Fibroblast of gingiva (primary cell): ENCODE data around the gene ADCY6.
A peak's percentile ranks its signal among the peaks of the same experiment; 100 is the strongest.

Experiments
- DNase-seq: peaks from one replicate; pipeline ENCODE4 v3.0.0-alpha.2; 2011; ENCODE audit warnings: low read depth

Gene ADCY6

DNA sequence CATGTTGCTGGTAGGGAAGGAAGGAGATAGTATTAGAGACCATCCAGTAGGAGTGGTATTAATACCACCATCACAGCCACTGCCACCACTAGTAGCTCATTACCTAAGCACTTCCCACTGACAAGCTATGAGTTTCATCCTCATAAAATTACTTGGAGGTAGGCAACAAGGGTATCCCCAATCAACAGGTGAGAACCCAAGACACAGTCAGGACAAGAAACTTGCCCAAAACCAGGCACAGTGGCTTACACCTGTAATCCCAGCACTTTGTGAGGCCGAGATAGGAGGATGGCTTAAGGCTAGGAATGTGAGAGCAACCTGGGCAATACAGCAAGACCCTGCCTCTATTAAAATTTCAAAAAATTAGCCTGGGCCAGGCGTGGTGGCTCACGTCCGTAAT lies 5.5 kb downstream of the ADCY6 start:
- no peak for DNase-seq

- DNase-seq, result no peak
Measured at GRCh38 chr12:48782457-48783395, 6.2 kb downstream of the ADCY6 start.

DNA sequence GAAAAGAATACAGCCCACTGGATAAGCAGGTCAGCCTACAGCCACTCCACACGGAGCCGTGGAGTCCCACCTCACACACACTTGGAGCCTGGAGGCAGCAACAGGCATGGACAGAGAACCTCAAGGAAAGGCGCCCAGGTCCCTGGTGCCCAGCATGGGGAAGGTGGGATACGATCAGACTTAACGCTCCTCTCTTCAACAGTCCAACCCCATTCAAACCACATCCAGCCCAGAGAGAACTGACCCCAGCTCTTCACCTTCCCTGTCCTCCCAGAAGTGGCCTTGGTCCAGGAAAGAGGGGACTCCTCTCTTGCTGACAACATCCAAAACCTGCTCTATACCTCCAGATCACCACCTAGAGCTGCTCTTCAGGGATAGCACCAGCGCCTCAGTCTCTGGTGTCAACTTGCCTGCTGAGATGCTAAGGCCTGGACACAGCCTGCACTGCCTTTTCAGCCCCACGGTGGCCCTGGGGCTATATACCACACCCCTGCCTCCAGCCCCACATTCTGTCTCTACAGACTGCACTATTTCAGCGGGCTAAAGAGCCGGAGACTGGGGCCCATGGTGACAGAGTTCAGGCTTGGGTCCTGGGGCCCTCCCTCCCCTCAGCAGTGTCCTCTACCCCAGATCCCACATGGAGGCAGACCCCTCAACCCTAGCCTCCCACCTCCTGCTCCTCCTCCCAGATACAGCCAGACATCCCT lies 7.0 kb downstream of the ADCY6 start:
- DNase-seq, result no peak

DNA sequence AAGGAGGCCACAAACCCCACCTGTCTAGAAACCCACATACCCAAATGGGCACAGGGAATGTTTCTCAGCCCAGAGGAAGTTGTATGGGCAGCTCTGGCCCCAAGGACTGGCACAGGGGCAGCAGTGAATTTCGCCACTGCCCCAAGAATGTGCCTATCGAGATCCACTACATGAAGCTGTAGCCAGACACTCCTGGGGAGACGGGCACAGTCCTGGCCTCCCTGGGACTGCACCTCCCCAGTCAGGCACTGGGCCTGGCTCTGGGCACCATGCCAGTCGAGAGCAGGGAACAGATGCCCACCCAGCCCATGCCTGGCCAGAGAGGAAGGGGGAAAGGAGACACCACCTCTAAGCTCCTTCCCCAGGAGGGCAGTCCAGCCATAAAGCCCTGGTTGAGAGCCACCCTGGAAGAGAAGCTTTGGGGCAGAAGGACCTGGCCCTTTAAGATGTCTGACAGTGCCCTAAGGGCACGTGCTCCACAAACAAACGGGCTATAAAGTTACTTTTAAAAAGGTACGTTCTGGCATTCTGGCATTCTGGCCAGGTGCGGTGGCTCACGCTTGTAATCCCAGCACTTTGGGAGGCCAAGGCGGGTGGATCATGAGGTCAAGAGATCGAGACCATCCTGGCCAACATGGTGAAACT lies 8.4 kb downstream of the ADCY6 start:
- DNase-seq, result no peak

DNA sequence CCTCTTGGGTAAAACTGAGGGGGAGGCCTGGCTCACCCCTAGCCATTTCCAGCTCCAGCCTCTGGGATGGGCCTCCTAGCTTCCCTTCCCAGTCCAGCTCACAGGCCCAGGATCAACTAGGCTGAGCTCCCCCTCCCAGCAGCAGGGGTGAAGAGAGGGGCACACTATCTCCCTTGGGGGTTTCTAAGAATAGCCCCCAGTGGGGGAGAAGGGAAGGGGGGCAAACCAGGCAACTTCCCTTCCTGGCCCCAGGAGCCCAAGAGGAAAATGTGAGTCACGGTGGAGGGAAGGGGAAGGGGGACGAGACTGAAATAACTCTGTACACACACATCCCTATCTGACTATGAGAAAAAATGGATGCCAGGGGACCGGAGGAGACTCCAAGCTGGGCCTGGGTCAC lies 9.0 kb downstream of the ADCY6 start:
- peak; percentile 80 for DNase-seq

DNA sequence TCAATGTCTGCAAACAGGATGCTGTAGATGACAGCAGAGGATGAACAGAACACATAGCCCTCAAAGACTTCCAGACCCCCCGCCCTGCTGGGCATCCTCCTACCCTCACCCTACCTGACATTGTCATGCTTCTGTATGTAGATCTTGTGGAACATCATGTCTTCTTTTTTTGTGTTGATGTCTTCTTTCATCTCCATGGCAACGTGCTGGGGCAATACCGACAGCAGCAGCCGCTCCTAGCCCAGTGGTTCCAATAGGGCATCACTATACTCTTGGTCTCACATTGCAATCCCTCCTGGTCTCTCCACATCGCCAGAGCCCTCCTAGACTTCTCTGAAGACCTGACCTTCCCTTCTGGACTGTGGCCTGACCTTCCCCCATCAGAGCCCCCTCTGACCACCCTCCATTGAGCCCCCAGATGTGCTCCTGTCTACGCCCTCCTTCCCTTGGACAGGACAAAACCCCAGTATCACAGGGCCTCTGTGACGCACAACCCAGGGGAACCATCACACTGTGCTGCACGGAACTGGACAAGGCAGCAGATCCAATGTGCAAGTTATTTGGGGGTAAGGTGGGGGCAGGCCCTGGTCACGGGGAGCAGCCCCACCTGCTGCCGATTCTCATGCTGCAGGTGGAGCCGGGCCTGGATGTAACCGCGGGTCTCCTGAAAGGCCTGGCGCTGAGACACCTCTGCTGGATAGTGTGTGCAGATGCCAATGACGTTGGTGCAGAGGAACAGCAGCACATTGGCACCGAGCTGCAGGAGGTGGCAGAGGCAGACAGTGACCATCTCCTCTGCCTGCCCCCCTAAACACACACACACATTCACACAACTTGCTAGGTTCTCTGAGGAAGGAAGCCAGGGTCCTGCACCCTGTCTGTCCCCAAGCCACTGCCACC lies 11.1 kb downstream of the ADCY6 start:
- no peak for DNase-seq

DNA sequence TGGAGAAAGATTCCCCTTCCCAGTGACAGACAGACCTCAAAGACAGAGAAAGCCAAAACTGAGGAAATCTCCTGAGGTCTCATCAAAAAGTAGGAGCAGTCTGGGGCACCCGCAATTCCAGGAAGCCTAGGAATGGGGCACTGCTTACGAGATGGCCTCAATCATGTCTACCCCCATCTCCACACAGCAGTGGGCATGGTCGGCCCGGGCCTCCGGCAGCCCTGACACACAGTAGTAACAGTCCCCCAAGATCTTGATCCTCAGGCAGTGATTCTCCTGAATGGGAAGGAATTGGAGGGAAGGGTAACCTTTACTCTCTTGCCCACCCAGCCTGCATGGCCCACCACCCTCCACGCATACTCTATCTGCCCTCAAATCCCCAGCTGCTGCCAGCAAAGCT lies 11.9 kb downstream of the ADCY6 start:
- DNase-seq, result no peak

- DNase-seq, result no peak
Measured at GRCh38 chr12:48775991-48776649, 12.8 kb downstream of the ADCY6 start.

- DNase-seq, result no peak
Measured at GRCh38 chr12:48775299-48775698, 13.6 kb downstream of the ADCY6 start.

DNA sequence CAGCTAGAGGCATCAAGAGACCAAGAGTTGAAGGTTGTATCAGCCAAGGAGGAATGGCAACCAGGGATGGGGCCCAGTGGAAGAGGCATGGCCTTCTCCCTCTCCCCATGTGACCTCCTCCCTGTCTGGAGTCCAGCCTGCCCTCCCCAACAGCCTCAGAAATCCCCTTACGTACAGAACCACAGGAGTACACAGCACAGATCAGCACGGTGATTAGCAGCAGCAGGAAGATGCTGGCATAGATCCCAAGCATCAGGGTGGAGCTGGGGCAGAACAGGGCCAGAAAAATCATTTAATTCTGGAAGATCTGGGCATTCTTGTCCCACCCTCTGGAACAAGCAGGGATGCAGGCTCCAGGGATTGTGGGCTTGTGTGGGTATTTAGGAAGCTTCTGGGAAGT lies 14.4 kb downstream of the ADCY6 start:
- DNase-seq, result no peak

DNA sequence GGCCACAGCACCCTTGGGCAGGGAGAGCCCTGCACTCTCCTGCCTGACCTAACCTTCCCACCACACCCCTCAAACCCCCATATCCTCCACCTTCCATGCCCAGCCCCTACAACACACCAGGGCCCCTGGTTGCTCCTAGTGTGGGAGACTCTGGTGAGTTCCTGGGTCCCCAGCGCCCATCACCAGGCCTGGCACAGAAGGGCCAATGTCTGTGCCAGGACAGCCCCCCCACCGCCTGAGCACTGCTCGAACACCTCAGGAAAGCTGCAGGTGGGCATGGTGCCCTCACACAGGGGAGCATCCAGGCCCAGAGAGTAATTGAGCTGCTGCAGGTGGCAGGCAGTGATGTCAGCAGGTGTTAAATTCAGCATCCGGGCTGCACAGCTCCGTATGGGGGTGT lies 15.2 kb downstream of the ADCY6 start:
- no peak for DNase-seq

GRCh38 chr12:48771588-48772112 lies 17.2 kb downstream of the ADCY6 start:
- DNase-seq, result no peak

DNA sequence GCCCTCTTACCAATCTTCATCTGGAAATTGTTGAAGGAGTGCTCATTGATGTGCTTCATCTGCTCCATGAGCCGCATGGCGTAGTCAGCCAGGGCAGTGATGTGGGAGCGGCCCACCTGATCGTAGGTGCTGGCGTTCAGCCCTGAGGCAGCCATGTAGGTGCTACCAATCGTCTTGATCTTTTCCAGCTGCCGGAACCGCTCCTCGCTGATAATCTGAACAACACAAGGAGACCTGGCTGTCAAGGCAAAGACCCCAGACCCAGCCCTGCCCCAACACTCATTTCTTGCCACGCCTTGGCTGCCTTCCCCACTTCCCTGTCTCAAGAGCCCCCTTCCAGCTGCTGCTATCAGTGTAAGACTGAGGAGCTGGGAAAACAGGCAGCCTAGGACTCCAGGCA lies 18.1 kb downstream of the ADCY6 start:
- no peak for DNase-seq

DNA sequence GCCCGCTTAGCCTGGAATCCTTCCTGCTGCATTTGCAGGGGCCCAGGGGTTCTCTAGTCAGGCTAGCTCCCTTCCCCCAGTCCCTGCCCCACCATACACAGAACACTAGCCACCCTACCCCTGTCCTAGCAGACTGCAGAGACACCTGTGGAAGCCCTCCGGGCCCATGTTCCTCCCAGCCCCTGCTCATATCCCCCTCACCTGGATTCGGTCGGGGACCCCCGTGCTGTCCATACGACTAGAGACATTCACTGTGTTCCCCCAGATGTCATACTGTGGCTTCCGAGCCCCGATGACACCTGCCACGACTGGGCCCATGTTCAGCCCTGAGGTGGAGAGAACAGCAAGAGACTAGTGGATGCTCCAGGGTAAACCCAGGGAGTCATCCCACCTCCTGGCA lies 20.2 kb downstream of the ADCY6 start:
- no peak for DNase-seq

DNA sequence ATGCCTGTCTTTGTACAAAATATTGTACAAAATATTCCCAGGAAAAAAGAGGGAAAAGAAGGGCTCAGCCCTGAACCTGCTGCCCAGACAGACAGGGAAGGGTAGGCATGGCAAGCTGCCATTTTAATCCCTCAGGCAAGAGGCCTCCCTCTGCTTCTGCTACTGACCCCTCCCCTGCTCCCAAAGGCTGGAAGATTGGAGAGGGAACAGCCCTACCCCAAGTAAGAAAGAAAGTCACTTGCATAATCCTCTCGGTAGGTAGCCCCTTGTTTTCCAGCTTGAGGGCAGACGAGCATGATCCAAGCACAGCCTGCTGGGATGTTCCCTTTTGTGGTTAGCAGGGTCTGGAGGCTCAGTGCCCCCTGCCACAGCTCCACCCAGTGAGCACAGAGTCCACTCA lies 20.7 kb downstream of the ADCY6 start:
- no peak for DNase-seq

DNA sequence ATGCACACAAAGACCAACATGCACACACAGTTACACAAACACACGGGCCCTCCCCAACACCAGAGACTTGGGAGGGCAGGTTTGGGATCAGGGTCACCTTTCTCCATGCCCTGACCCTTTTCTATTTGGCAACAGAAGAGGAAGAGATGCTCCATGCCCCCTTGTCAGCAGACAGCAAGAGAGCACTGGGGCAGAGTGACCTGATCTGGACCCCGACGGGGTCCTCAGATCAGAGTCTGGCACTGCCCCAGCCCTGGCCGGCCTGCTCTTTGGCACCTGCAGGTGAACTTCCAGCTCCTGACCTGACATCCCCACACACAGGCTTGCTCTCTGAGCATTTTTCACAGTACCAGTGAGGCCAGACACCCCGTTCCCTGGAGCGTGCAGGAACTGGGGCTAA lies 21.4 kb downstream of the ADCY6 start:
- no peak for DNase-seq

DNA sequence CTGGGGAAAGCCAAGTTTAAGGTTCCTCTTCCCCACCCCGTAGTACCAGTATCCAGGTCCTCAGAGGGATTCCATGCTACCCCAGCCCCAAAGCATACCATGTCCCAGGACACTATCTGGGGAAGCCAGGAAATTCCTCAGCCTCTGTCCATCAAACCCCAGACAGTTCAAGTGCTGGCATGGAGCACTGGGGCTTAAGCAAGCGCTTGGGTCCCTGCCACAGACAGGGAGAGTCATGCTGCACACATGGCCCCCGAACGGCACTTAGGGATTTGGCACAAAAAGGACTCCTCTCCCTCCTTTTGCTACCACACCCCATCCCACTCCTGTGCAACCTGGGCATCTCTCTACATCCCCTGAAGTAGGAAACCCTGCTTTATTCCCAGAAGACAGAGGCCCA lies 21.8 kb downstream of the ADCY6 start:
- DNase-seq, result peak; percentile 24

DNA sequence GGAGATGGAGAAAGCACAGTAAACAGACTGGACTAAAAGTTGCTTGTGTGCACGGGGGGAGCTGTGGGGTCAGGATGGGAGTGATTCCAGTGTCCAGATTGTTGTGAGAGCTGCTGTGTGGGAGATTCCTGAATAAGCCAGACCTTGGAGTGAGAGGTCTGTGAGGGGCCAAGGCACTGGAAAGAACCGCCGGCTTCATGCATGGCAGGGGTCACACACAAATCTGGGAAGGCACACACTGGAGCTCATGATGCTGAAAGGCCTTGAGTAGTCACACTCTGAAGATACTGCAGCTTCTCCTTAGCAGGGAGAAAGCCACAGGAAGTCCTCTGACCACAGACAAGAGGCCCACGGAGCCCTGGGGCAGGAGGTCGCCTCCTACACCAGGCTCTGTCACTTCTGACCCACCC lies 23.1 kb downstream of the ADCY6 start:
- no peak for DNase-seq

DNA sequence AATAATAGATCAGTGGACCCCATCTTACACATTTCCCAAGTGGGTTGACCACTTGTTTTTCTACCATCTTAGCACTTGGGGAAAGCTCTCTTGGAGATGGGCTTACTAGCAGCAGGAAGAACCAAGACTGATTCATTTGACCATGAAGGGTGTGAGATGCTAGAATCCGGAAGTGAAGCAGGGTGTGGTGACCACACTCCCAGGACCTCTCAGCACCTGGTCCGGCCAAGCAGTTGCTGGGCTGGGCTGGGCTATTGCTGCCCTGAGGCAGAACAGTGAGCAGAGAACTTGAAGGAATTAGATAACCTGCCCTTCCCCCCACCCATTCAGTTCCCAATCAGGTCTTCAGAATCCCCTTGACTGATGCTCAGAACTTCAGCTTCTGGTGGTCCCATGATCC lies 24.4 kb downstream of the ADCY6 start:
- no peak for DNase-seq

GRCh38 chr12:48758737-48759136 lies 30.2 kb downstream of the ADCY6 start:
- no peak for DNase-seq

GRCh38 chr12:48758186-48758585 lies 30.7 kb downstream of the ADCY6 start:
- DNase-seq, result no peak
